ENCODE results near the gene C4B. TPM values are rescaled to one million over a fixed set of nuclear protein-coding genes. Genes with fewer than 3 reads are reported as not detected.
"Not testable (repeated sequence)": the region's sequence is repeated elsewhere in the genome, so short reads cannot be mapped to it uniquely, and the experiment has no call there.

C4B gene
- total RNA-seq, 1 experiment from 2014 or later = 1.1 TPM

- POLR2A ChIA-PET = interaction anchor here (0.6 to 2.4 kb wide), 13 partner anchors 13 to 225 kb away, joined by 3 to 18 read pairs (median 4); partner anchors contain the start of genes CFB, HSPA1A, HSPA1B and HSPA1L
- intact Hi-C loops (cut with micrococcal nuclease; ENCODE audit: unreplicated experiment) = loop anchor here (1.0 kb wide), 1 partner anchor 13 kb away; the partner anchor contains the start of gene SKIC2
- peak within 1 kb of the TSS; percentile 82 for H3K27ac Mint-ChIP-seq (ENCODE audit: unreplicated experiment)
- no peaks in the 10 kb centered on the region for H3K27me3 ChIP-seq (replicated peaks; ENCODE audit: control insufficient read depth, insufficient read depth, low read length)
- peaks cover 1% of the 10 kb centered on the region; the same call in 1 of the 2 replicates for H3K36me3 ChIP-seq (ENCODE audit: control insufficient read depth, insufficient read depth, low read length)
- peaks cover 5% of the 10 kb centered on the region; the same call in 1 of the 2 replicates for H3K4me1 ChIP-seq
- H3K4me1 Mint-ChIP-seq (ENCODE audit: low read depth, unreplicated experiment) = peaks cover 21% of the 10 kb centered on the region
- BruUV-seq (replicated peaks) = no TSS peak
- no peaks in the 10 kb centered on the region for H3K9me3 ChIP-seq
- peak within 1 kb of the TSS; percentile 67 for H3K4me3 Mint-ChIP-seq (ENCODE audit: unreplicated experiment)
- H3K27me3 Mint-ChIP-seq (ENCODE audit: insufficient read depth, unreplicated experiment) = no peaks in the 10 kb centered on the region
- no peak for TF ChIP-seq CTCF (IDR thresholded peaks at IDR 0.05; ENCODE audit: insufficient read depth in 1 of 2, low read depth in 1 of 2, low read length in 1 of 2, severe bottlenecking in 1 of 2, unreplicated experiment in 1 of 2)
- H3K36me3 Mint-ChIP-seq (ENCODE audit: insufficient read depth, unreplicated experiment) = peaks cover 68% of the 10 kb centered on the region
- H3K9me3 Mint-ChIP-seq (ENCODE audit: unreplicated experiment) = no peaks in the 10 kb centered on the region
- H3K4me3 ChIP-seq (ENCODE audit: low read depth, low read length) = peak within 1 kb of the TSS; percentile 76
- CTCF ChIA-PET = interaction anchor here (1.3 to 1.6 kb wide), 2 partner anchors 20 to 74 kb away, joined by 3 to 4 read pairs; no protein-coding TSS in a partner anchor
- peak; percentile 97 to 98 for DNase-seq
Observed at GRCh38 chr6:31971993-31972708, 42.4 kb upstream of the C4B start, which contains the start of gene DXO. Gene DXO, minus strand, starts transcription at chr6:31972138. Its CDS starts 463 bp downstream, at chr6:31971675.

- Mint-ChIP-seq H3K4me1 (ENCODE audit: low read depth, unreplicated experiment) (peaks cover 21% of the 10 kb centered on the region), H3K36me3 (ENCODE audit: insufficient read depth, unreplicated experiment) (peaks cover 66% of the 10 kb centered on the region), H3K4me3 (ENCODE audit: unreplicated experiment) (peak overlapping the region; percentile 67), H3K9me3 (ENCODE audit: unreplicated experiment) (no peaks in the 10 kb centered on the region), H3K27me3 (ENCODE audit: insufficient read depth, unreplicated experiment) (no peaks in the 10 kb centered on the region), H3K27ac (ENCODE audit: unreplicated experiment) (peak overlapping the region; percentile 82)
- H3K36me3 ChIP-seq (ENCODE audit: control insufficient read depth, insufficient read depth, low read length) = peaks cover 1% of the 10 kb centered on the region; the same call in 1 of the 2 replicates
- ChIA-PET CTCF (interaction anchor here (1.3 to 1.6 kb wide), 2 partner anchors 20 to 74 kb away, joined by 3 to 4 read pairs; no protein-coding TSS in a partner anchor), POLR2A (interaction anchor here (0.6 to 2.4 kb wide), 3 partner anchors 14 to 220 kb away, joined by 5 to 18 read pairs (median 10); partner anchors contain the start of genes NELFE and SKIC2)
- BruUV-seq (replicated peaks) = TSS peak; percentile 58
- H3K9me3 ChIP-seq = no peaks in the 10 kb centered on the region
- H3K4me1 ChIP-seq = peaks cover 5% of the 10 kb centered on the region; the same call in 1 of the 2 replicates
- peak overlapping the region; percentile 76 for H3K4me3 ChIP-seq (ENCODE audit: low read depth, low read length)
- intact Hi-C loops (cut with micrococcal nuclease; ENCODE audit: unreplicated experiment) = loop anchor here (1.0 kb wide), 1 partner anchor 14 kb away; the partner anchor contains the start of gene SKIC2
- no peak for DNase-seq
- no peaks in the 10 kb centered on the region for H3K27me3 ChIP-seq (replicated peaks; ENCODE audit: control insufficient read depth, insufficient read depth, low read length)
- no peak for TF ChIP-seq CTCF (IDR thresholded peaks at IDR 0.05; ENCODE audit: insufficient read depth in 1 of 2, low read depth in 1 of 2, low read length in 1 of 2, severe bottlenecking in 1 of 2, unreplicated experiment in 1 of 2)
Observed at GRCh38 chr6:31972709-31973350, 41.8 kb upstream of the C4B start.

GRCh38 chr6:31976065-31976464 lies 38.5 kb upstream of the C4B start:
- H3K9me3 ChIP-seq; H3K36me3 ChIP-seq (ENCODE audit: control insufficient read depth, insufficient read depth, low read length); H3K27me3 ChIP-seq (replicated peaks; ENCODE audit: control insufficient read depth, insufficient read depth, low read length); H3K4me1 ChIP-seq; CTCF ChIA-PET; DNase-seq; BruUV-seq (replicated peaks); H3K9me3 Mint-ChIP-seq (ENCODE audit: unreplicated experiment); H3K4me3 ChIP-seq (ENCODE audit: low read depth, low read length); POLR2A ChIA-PET; intact Hi-C loops (cut with micrococcal nuclease; ENCODE audit: unreplicated experiment); H3K4me3 Mint-ChIP-seq (ENCODE audit: unreplicated experiment); H3K27ac Mint-ChIP-seq (ENCODE audit: unreplicated experiment); H3K27me3 Mint-ChIP-seq (ENCODE audit: insufficient read depth, unreplicated experiment): not testable (repeated sequence)
- peaks cover 40% of the 10 kb centered on the region for H3K36me3 Mint-ChIP-seq (ENCODE audit: insufficient read depth, unreplicated experiment)
- peaks cover 12% of the 10 kb centered on the region for H3K4me1 Mint-ChIP-seq (ENCODE audit: low read depth, unreplicated experiment)

Data from Caco-2 (cell line).